ENCODE measurements around the gene MACROD2.
"Not testable (repeated sequence)": the region's sequence is repeated elsewhere in the genome, so short reads cannot be mapped to it uniquely, and the experiment has no call there.

Gene MACROD2

DNA sequence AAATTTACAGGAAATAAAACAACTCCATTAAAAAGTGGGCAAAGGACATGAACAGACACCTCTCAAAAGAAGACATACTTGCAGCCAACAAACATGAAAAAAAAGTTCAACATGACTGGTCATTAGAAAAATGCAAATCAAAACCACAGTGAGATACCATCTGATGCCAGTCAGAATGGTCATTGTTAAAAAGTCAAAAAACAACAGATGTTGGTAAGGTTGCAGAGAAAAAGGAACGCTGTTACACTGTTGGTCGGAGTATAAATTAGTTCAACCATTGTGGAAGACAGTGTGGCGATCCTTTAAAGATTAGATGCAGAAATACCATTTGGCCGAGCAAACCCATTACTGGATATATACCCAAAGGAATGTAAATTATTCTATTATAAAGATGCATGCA lies 1200.1 kb downstream of the MACROD2 start:
- TF ChIP-seq, protein P1, sequence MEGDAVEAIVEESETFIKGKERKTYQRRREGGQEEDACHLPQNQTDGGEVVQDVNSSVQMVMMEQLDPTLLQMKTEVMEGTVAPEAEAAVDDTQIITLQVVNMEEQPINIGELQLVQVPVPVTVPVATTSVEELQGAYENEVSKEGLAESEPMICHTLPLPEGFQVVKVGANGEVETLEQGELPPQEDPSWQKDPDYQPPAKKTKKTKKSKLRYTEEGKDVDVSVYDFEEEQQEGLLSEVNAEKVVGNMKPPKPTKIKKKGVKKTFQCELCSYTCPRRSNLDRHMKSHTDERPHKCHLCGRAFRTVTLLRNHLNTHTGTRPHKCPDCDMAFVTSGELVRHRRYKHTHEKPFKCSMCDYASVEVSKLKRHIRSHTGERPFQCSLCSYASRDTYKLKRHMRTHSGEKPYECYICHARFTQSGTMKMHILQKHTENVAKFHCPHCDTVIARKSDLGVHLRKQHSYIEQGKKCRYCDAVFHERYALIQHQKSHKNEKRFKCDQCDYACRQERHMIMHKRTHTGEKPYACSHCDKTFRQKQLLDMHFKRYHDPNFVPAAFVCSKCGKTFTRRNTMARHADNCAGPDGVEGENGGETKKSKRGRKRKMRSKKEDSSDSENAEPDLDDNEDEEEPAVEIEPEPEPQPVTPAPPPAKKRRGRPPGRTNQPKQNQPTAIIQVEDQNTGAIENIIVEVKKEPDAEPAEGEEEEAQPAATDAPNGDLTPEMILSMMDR (conservative IDR thresholded peaks at IDR 0.05), result no peak
- TF ChIP-seq ZFX (IDR thresholded peaks at IDR 0.05), result no peak
- no peak overlapping the region for H3K27ac ChIP-seq

DNA sequence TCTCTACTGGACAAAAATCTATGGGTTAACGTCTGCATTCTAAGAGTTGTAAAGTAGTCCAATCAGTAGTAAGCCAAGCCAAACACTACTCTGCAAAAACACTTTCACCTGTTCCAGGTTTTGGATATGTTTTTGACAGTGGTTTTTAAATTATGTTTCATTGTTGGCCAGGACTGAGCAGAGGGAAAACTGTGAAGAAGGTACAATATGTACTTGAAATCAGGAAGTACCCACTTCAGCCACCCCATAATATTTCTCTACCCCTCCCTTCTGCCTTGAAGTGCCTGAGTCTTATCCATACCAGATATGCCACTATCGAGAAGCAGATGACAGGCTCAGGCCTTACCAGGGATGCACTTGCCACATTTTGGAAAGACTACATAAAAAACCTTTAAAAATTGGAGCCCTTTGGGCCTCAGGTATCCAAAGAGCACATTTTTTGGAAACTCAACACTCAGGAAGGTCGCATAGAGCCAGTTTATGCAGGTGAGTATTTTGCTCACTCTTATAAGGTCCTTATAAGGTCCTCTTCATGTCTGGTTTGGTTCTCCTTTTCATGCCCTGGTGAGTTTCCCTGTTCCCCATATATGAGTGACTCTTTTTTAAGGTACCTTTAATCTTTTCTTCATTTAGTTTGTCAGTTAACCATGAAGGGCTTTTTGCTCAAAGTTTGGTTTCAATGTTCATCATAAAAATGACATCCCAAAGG lies 1201.4 kb downstream of the MACROD2 start:
- H3K27ac ChIP-seq, result no peak overlapping the region

DNA sequence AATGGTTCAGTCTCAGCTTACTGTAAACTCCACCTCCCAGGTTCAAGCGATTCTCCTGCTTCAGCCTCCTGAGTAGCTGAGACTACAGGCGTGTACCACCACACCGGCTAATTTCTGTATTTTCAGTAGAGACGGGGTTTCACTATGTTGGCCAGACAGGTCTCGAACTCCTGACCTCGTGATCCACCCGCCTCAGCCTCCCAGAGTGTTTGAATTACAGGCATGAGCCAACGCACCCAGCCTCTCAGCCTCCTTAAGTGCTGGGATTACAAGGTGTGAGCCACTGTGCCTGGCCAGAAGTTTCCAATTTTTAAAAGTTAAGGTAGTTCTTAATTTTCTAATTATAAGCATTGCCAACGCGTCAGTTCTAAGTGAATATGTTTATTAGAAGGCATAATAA lies 1202.7 kb downstream of the MACROD2 start:
- H3K27ac ChIP-seq, result not testable (repeated sequence)

More for the DNA sequence above, 1201.4 kb downstream of the MACROD2 start:
- no peak for TF ChIP-seq ZFX (IDR thresholded peaks at IDR 0.05)
- TF ChIP-seq, protein P1 (conservative IDR thresholded peaks at IDR 0.05), result no peak

DNA sequence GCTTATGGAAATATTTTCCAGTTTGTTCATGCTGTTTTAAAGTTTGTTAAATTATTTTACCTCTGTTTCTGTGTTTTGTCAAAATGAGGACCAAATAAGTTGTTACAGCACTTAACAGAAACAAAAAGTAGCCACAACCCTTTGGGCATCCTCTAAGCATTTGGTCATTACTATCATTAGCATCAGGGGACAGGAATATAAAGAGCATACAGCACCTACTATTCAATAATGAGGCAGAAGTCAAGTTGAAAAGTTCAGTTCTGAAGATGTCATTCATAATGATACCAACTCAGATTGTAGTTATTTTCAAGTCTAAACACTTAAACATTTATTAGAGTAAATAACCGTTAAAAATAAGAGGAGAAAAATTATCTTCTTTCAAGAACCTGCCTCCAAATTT lies 1204.4 kb downstream of the MACROD2 start:
- no peak overlapping the region for H3K27ac ChIP-seq
- TF ChIP-seq, protein P1 (conservative IDR thresholded peaks at IDR 0.05), result no peak
- no peak for TF ChIP-seq ZFX (IDR thresholded peaks at IDR 0.05)

DNA sequence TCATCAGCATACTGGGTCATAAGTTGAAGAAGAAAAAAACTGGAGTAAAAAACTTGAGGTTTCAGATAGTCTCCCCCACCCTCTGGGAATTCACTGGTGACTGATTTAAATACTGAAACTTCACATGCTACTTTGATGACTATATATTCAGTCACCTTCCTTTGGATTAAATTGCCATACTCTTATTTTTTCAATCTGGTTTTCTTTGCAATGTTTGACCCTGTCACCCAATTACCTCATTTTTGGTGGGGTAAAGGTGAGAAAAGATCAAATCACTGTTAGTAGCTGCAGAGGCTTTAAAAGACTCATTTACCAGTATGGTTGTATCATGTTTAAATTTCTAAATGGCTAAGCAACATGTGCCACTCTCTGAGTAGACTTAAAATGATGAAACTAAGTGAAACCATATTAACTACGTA lies 1204.8 kb downstream of the MACROD2 start:
- no peak overlapping the region for H3K27ac ChIP-seq
- TF ChIP-seq, protein P1 (conservative IDR thresholded peaks at IDR 0.05), result no peak
- TF ChIP-seq ZFX (IDR thresholded peaks at IDR 0.05), result no peak

DNA sequence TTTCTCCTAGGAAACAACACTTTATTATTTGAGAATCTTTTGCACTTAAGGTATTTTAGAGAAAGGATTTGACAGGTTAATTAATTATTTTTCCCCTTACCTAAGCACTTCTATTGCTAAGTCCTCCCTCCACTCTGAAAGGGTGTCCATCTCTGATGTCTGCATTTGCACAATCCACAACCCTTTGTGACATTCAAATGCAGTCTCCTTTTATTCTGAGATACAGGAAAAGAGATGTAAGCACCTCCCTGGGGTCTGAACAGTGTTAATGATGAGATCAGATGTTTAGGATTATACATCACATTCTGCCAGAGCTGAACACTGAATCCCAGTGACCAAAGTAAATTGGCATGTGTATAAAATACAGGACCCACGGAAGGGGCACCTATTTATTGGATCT lies 1206.3 kb downstream of the MACROD2 start:
- no peak overlapping the region for H3K27ac ChIP-seq
- TF ChIP-seq, protein P1 (conservative IDR thresholded peaks at IDR 0.05), result no peak
- no peak for TF ChIP-seq ZFX (IDR thresholded peaks at IDR 0.05)

DNA sequence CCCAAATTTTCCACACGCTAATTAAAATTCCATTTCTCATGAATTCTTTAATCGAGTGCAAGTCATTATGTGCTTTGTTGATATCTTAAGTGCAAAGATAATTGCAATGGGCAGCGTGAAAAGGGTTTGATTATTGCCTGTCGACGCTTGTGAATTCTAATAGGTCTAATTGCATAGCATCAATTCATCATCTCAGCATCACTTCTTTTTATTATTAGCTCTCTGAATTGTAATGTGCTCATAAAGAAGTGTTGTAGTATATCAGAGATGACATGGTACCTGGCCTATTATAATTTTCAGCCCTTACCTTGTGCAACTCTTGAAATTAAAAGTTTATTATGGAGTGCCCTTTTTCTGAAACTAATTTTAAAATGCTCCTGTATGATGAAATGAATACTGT lies 1208.9 kb downstream of the MACROD2 start:
- no peak overlapping the region for H3K27ac ChIP-seq
- no peak for TF ChIP-seq ZFX (IDR thresholded peaks at IDR 0.05)
- TF ChIP-seq, protein P1 (conservative IDR thresholded peaks at IDR 0.05), result no peak

DNA sequence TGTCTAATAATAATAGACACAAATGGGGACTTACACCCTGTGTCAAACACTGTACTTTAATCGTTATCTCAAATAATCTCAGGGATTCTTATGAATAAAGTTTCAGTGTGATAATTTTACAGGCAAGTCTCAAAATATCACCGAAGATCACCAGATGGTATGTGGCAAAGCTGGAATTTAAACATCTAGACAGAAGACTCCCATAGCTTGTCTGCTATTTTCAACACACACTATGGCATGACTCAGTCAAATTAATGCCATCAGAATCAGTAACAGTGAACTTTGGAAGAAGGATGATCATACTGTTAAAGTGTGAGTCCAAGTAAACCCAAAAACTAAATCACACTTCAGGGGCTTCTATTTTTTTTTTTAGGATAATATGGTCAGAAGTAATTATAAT lies 1209.7 kb downstream of the MACROD2 start:
- no peak for TF ChIP-seq ZFX (IDR thresholded peaks at IDR 0.05)
- TF ChIP-seq, protein P1 (conservative IDR thresholded peaks at IDR 0.05), result no peak
- H3K27ac ChIP-seq, result no peak overlapping the region
